HG02642 (cell line): Measurements from ENCODE around the gene FOXP4.
"Not testable (repeated sequence)": the region's sequence is repeated elsewhere in the genome, so short reads cannot be mapped to it uniquely, and the experiment has no call there.

Experiments
- ATAC-seq: cut with Tn5 transposase; IDR thresholded peaks from one replicate; pipeline ENCODE4 v1.9.1; 2021; ENCODE audit warnings: mild to moderate bottlenecking; ENCODE audit not compliant: unreplicated experiment, poor library complexity

FOXP4 gene

DNA sequence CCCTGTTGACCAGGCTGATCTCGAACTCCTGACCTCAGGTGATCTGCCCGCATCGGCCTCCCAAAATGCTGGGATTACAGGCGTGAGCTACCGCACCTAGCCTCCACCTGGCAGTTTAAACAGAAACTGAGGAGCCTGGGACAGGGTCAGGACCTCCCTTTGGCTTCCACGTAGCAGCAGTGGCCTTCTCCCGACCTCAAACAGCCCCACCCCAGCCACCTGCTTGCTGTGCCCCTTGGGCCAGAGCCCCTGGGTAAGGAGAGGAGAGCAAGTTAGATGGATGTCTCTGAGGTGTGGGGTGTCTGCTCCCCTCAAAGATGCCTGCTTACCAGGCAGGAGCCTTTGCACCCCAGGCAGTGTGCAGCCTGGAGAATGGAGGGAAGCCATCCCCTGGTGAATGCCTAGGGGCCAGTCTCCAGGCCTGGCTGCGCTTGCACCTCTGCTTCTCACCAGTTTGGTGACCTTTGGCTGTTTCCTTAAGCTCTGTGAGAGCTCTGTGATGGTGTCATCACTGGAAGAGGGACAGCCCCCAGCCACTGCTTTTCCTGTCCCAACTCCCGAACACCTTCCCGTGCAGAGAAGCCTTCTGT is 50.0 kb downstream of the FOXP4 start:
- no peak for ATAC-seq

DNA sequence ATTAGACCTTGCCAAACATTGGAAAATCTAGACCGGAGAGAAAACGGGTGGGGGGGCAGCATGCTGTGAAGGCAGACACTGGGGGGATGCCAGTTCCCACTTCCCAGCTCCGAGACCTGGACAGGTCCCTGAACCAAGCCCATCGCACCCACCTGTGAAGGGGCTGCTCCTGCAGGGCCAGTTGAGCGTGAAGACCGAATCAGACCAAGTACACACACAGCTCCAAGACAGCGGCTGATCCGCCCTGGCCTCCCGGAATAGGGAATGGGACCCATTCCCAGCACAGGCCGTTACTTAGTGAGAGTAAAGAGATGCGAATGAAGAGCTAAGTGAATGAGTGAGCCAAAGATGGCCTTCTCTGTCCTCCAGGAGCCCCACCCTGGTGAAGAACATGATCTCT is 50.6 kb downstream of the FOXP4 start:
- no peak for ATAC-seq

DNA sequence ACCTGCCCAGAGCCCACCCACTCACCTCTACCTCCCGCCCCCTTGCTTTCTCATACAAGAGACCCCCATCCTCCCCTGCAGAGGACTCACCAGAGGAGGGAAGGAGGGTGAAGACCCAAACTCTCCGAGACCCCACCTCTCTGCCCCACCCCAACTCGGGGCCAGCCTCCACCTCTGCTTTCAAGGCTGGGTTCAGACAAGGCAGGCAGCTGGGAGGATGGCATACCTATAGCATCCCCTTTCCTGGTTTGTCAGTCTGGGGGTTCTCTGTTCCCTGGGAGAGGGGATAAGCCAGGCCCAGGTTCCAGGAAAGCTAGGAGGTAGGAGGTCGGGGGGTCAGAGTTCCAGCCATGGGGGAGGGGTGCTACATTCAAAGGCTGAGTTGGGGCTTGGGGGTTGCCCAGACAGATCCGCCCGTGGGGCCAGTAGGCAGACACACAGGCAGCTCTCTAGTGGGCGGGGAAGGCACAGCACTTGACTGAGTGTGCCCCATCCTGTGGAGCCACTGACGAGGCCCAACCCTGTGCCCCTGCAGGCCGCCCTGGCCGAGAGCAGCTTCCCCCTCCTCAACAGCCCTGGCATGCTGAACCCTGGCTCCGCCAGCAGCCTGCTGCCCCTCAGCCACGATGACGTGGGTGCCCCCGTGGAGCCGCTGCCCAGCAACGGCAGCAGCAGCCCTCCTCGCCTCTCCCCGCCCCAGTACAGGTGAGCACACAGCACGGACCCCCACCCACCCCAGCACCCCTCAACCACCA is 51.2 kb downstream of the FOXP4 start:
- ATAC-seq = no peak

DNA sequence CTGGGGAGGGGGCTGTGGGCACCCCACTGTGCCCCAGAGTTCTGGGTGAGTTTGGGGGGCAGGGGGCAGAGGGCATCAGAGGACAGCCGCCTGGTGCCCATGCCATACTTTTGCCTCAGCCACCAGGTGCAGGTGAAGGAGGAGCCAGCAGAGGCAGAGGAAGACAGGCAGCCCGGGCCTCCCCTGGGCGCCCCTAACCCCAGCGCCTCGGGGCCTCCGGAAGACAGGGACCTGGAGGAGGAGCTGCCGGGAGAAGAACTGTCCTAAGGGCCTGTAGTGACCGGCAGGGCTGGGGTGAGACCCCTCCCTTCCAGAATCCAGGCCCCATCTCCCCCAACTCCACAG is 52.5 kb downstream of the FOXP4 start:
- ATAC-seq = no peak

DNA sequence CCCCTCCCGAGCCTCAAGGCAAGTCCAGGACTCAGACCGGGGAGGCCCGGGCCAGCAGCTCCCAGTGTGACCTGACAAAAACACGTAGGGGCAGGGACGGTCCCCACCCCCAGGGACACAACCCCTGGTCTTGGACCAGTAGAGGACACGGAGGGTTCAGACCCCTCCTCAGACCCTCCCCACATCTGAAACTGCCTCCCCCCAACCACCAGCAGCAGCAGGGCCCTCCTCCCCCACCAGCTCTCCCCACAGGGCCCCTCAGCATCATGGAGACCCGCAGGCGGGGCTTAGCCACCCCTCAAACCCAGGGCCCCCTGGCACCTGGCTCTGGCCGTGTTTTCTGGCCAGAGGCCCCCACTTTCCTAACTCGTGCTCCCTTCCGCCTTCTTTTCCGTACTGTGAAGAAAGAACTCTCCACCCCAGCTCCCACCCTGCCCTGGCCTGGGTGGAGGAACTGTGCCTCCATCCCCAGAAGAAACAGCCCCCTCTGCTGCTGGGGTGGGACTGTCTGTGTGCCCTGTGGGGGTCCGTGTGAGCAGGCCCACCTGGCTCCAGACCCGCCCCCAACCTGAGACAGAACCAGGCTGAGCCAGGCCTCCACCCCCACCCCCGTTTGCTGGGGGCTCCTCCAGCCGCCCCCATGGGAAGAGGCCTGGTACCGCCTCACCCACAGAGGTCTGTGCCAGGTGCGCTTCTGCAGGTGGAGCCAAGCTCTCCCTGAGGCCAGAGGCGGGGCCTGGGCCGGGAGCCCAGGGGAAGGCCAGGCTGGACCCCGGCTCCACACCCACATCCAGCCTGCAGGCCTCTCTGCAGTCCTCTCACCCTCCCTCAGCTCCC is 53.1 kb downstream of the FOXP4 start:
- ATAC-seq = no peak

DNA sequence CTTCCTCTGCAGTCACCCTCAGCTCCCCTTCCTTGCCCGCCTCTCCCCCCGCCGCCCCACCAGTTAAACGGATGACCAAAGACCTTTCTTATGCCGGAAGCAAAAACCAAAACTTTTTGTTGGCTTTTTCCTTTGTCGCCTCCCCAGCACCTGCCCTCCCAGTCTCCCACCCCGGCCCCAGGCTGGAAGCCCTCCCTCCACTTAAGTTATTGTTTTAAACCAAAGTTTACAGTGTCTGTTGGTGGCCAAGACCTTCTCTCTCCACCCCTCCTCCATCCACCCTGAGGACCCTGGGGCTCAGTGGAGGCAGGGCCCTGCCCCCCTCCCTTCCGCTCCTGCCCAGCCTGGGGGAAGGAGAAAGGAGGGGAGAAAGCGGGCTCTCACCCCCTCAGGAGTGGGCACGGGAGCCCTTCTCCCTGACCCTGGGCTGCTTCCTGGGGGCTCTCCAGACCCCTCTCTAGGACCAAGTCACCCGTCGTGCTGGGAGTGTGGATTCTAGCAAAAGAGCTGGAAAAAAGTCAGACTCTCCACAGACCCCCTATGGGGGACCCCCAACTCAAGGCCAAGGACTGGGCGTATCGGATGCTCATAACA is 53.8 kb downstream of the FOXP4 start:
- no peak for ATAC-seq

DNA sequence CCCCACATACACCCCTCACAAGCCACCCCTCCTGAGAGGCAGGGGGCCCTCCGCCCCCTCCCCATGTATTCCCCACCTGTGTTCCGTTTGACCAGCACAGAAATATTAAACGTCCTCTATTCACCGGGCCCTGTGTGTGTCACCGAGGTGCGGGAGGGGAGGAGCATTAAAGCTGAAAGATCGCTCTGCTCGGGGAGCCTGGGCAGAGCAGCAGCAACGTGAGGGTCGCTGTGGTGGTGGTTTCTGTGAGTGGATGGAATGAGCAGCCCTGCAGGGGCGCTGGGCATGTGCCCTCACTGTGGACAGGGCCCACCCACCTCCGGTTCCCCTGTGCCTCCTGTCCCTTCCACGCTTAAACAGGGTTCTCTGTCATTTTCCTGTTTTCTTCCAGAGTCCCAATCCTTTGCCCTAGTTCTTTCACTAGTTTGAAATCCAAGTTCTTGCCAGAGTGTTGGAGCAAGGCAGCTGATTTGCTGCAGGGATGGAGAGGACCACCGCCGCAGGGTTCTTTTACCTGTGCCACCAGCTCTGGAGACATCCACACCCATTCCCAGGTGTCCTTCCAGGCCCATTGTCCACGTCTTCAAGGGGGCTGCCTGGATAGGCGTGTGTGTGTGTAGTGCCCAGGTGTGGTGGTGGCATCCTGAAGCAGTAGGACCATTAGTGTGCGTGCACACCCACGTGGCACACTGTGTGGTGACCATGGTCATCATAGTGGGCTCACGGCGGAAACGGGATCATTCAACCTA is 54.5 kb downstream of the FOXP4 start:
- no peak for ATAC-seq

DNA sequence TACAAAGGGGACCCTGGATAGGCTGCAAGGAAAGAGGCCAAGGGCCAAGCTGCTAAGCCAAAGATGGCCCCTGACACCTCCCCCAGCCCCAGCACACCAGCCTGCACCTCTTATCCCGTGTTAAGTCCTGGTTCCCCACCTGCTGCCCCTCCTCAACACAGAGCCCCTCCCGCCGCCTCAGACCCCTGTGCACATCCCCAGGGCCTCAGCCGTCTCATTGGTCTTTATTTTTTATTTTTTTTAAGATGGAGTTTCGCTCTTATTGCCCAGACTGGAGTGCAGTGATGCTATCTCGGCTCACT is 55.0 kb downstream of the FOXP4 start:
- no peak for ATAC-seq

DNA sequence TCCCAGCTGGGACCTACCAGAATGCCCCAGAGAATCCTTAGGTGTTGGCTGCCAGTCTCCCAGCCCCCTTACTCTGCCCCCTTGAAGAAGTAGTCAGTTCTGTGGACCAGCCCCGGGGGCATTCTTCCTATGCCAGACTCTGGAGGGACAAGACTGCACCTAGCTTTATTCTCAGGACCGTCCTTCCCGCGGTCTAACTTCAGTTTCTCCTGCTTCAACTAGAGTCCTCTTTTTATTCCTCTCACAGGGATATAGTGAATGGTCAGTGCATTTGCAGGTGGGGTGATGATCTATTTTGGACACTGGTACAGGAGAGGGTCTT is 56.2 kb downstream of the FOXP4 start:
- no peak for ATAC-seq

DNA sequence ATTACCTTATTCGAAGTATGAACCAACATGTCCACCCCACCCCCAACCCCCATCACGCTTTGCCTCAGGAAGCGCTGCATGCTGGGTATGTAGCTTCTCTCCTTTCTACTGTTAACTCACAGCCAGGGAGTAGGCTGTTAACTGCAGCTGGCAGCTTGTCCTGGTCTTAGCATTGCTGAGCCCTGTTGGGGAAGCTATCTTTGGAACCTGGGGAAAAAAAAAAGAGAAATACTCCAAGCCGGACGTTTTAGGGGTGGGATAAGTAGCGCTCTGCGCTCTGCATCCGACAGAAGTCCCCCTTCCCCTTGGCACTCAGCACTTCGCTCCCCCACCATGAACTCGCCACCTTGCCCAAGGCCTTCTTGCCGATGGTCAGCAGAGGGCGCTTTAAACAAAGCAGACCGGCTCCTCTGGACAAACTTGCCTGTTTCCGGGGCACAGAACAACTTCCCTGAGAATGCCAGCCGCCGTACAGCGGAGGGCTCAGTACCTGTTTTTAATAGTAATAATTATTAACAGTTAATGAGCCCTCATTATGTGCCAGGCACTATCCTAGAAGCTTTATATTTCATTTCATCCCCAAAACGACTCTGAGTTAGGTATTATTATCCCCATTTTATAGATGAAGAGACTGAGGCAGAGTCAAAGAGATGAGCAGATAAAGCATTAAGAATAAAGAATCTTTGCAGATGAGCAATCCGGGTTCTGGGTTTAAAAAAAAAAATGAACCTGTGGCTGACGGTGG is 56.9 kb downstream of the FOXP4 start:
- peak; percentile 55 for ATAC-seq

DNA sequence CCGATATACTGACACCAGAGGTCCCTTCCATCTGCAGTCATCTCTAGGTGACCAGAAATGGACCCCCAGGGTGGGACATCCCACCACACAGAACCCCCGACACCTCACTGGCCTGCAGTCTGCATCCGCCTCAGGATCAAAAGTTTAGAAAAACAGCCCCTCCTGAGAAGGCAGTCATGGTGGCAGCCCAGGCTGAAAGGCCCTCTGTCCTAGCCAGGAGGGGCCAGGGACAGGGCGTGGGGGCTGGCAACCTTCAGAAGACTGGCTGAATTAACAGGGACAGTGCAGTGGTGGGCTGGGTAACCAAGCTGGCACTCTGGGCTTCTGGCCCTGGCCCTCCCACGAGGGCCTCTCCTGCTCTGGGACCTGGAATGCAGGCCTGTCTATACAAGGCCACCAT is 57.8 kb downstream of the FOXP4 start:
- ATAC-seq = no peak

DNA sequence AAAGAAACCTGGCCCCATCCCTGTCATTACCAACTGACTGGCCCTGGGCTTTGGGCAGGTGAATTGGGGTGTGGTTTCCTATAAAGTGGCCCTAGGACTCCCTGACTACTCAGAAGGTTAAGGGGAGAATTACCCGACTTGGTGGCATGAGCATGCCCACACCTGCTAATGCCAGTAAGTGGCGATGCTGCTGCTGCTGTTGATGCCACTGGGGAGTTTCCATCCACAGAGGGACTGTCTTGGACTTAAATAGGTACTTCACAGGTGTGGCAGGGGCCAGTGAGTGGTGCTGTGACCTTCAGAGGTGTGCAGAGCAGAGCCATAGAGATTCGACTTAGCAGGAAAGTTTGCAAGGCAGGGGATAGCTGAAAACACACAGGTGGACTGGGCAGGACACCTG is 59.5 kb downstream of the FOXP4 start:
- no peak for ATAC-seq

DNA sequence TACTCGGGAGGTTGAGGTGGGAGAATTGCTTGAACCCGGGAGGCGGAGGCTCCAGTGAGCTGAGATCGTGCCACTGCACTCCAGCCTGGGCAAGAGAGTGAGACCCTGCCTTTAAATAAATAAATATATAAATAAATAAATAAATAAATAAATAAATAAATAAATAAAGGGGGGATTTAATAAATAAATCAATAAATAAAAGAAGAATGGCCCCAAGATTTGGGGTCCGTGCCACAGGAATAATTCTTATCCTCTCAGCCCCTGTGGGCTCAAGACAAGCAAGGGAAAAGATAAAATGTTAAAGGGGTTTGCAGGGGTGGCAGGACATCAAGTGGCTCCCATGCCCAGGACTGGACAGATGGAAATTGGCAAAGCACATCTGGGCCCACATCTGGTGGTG is 60.9 kb downstream of the FOXP4 start:
- no peak for ATAC-seq

DNA sequence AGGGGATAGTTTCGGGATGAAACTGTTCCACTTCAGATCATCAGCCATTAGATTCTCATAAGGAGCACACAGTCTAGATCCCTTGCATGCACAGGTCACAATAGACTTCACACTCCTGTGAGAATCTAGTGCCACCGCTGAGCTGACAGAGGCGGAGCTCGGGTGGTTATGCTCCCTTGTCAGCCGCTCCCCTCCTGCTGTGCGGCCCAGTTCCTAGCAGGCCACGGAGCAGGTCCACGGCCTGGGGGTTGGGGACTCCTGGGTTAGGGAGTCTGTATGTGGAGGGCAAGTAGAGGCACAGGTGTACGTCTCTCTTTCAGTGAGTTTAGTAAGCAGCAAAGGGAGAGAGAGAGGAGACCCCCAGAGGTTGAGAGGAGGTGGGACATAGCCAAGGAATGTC is 61.6 kb downstream of the FOXP4 start:
- no peak for ATAC-seq

DNA sequence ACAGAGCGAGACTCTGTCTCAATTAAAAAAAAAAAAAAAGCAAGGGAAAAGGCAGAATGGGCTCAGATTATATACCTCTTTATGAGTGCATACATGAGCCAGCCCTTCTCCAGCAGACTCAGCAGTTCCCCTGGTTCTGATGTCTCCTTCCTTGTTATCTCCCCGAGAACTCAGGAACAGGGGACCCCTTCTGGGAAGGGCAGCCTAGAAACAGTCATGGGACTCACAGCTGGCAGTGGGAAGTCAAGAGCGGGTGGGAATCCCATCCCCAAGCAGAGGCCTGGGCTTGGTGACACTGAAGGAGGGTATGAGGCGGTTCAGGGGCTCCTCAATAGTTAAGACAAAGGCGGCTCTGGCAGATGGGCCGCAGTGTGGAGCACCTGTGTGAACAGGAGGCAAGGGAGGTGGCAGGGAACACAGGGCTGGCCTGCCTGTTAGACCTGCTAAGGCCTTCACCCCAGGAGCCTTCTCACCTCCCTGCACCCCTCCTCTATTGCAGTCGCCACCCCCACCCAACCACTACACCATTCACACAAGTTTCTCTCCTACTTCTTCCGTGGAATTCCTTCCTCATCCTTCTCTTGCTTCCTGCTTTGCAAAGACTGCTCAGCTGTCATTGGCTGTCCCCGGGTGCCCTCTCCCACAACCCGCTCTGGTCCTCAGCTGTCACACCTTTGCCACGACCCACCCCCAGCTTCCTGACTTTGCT is 62.4 kb downstream of the FOXP4 start:
- no peak for ATAC-seq

DNA sequence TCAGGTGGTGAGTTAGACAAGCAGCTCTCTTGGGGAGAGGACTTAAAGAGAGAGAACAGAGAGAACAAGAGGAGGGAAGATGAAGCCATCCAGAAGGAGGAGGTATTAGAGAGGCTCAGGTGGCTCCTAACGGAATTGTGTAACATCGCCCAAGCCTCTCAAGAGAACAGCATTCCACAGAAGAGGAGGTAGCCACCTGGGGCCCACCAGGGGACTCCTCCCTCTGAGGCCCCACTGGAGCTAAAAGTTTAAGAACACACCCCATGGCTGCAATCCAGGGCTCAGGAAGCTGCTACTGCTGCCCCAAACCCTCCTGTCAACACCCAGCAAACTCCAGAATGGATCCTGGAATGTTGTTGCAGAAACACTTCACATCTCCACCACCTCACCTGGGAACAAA is 68.5 kb downstream of the FOXP4 start:
- no peak for ATAC-seq

DNA sequence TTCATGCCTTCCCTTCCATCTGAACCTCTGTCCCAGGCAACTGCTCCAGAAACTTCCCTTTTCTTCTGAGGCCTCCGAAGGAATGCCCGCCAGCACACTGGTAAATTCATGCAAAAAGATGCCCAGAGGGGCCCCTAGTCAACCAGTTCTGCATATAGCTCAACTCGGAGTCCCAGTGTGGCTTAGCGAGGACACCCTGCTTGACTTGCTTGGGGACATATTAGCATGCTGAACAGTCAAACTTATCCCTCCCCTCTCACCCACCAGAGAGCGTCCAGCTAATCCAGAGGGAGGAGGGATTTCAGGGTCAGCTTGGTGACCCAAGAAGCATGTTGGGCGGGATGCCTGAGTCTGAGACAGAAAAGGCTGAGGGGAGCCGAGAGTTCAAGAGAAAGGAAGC is 69.1 kb downstream of the FOXP4 start:
- no peak for ATAC-seq

DNA sequence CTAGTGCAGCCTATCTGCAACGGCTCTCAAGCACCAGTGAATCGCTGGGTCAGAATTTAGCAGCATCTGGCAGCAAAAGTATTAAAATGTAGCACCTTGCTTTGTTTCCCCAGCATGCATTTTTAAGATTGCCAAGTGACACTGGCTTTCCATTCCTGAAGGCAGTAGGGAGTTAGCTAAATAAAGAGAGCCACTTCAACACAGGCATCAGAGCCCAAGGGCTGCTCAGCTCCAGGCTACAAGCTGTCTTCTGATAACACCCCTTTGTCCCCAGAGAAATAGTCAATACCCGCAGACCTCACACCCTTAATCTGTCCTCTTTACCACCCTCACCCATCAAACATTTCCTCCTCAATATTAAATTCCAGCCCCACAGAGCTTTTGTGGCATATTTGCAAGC is 72.4 kb downstream of the FOXP4 start:
- ATAC-seq = no peak

DNA sequence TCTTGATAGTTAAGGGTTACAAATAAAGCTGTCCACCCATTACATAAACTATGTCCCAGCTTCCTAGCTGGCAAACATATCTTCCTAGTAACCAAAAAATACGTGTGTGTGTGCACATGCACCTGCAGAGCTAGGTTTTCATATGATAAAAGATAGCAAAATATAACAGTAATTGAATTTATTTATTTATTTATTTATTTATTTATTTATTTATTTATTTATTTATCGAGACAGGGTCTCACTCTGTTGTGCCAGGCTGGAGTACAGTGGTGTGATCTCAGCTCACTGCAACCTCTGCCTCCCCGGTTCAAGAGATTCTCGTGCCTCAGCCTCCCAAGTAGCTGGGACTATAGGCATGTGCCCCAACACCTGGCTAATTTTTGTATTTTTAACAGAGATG is 73.0 kb downstream of the FOXP4 start:
- not testable (repeated sequence) for ATAC-seq

DNA sequence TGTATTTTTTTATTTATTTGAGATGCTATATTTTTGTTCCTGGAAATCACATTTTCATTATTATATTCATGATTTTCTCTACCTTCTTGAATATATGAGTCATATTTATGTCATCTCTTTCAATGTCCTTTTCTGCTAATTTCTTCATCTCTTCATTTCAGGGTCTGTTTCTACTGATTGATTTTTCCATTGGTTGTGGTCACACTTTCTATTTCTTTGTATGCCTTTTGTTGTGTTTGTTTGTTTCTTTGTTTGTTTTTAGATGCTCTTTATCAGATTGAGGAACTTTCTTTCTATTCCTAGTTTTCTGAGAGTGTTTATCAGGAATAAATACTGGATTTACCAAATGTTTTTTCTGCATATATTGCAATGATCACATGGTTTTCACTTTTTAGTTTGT is 75.2 kb downstream of the FOXP4 start:
- no peak for ATAC-seq
